Endothelial cell of umbilical vein (primary cell): Measurements from ENCODE around the gene EXOC6B. TPM values are rescaled to one million over a fixed set of nuclear protein-coding genes. Genes with fewer than 3 reads are reported as not detected.

ENCODE experiments used
- BruUV-seq: library from RNA; stranded (reverse); fragments of 400-500 nt; replicated peaks from 2 replicates; lab custom pipeline; 2021; lab: Mats Ljungman, UMichigan
- CTCF ChIA-PET: fragments of 300-600, 350-600 bp; sonication (Branson Sonifier 250); formaldehyde crosslinking; loops from one replicate; lab custom pipeline; 2021; ENCODE audit warnings: antibody characterized with exemption, inconsistent platforms; lab: Charles Lee
- POLR2A ChIA-PET: fragments of 300-600, 350-600 bp; sonication (Branson Sonifier 250); formaldehyde crosslinking; loops from one replicate; lab custom pipeline; 2021; ENCODE audit warnings: antibody characterized with exemption, inconsistent platforms; lab: Charles Lee
- DNase-seq: peaks from one replicate; pipeline ENCODE4 v3.0.0-alpha.2; 2011; ENCODE audit warnings: low read depth, low spot score
- FAIRE-seq: peaks from 2 replicates; lab custom pipeline; 2011; peaks lifted over from hg19 to GRCh38; lab: Jason Lieb, UNC
- H2AFZ ChIP-seq: 2 replicates; pipeline ENCODE4 v1.6.0; 2012; ENCODE audit warnings: low read depth, low read length, control low read depth, inconsistent platforms
- H3K27ac ChIP-seq: 2 replicates; pipeline ENCODE4 v1.5.1; 2011; ENCODE audit warnings: low read depth, mild to moderate bottlenecking, control low read depth, low read length, moderate library complexity; ENCODE audit not compliant: insufficient read depth
- H3K27me3 ChIP-seq, 2 experiments: 2 replicates each; pipeline versions ENCODE4 v1.6.0 to v1.6.1; 2011; ENCODE audit warnings: low read length in 2 of 2, mixed read lengths in 1 of 2; ENCODE audit not compliant: control insufficient read depth in 2 of 2, insufficient read depth in 2 of 2
- H3K36me3 ChIP-seq, 2 experiments: 2 replicates in 1 of 2; 3 replicates in 1 of 2; pipeline ENCODE4 v1.5.1; 2011; ENCODE audit warnings: low read length in 2 of 2, mild to moderate bottlenecking in 1 of 2, moderate library complexity in 1 of 2; ENCODE audit not compliant: control insufficient read depth in 2 of 2, insufficient read depth in 2 of 2; ENCODE audit errors: extremely low read depth in 1 of 2
- H3K4me1 ChIP-seq: 3 replicates; pipeline ENCODE4 v1.5.1; 2011; ENCODE audit warnings: mild to moderate bottlenecking, low read length; ENCODE audit not compliant: control insufficient read depth, insufficient read depth; ENCODE audit errors: extremely low read depth
- H3K4me2 ChIP-seq: 2 replicates; pipeline ENCODE4 v1.6.1; 2011; ENCODE audit warnings: low read length, control low read depth, mixed read lengths; ENCODE audit not compliant: insufficient read depth
- H3K4me3 ChIP-seq, 3 experiments: fragments of 200-600 bp in 1 of 3; sonication (generic), shearing (Covaris generic) in 1 of 3; replicated peaks in 1 of 3; 2 replicates each; pipeline ENCODE4 v1.5.1; 2011 to 2016; ENCODE audit warnings: control low read depth in 3 of 3, low read length in 3 of 3, mild to moderate bottlenecking in 2 of 3, inconsistent platforms in 1 of 3, low read depth in 1 of 3, moderate library complexity in 1 of 3; ENCODE audit not compliant: insufficient read depth in 1 of 3
- H3K79me2 ChIP-seq: 2 replicates; pipeline ENCODE4 v1.6.0; 2012; ENCODE audit warnings: low read length, inconsistent platforms; ENCODE audit not compliant: control insufficient read depth, insufficient read depth
- H3K9ac ChIP-seq: replicated peaks from 2 replicates; pipeline ENCODE3; 2011; ENCODE audit warnings: low read length, control low read depth; ENCODE audit not compliant: insufficient read depth; ENCODE audit errors: extremely low read depth
- H3K9me1 ChIP-seq: replicated peaks from 3 replicates; pipeline ENCODE4 v1.6.0; 2011; ENCODE audit warnings: mild to moderate bottlenecking, low read length; ENCODE audit not compliant: control insufficient read depth, insufficient read depth; ENCODE audit errors: extremely low read depth
- H3K9me3 ChIP-seq: replicated peaks from 2 replicates; pipeline ENCODE4 v1.5.1; 2012; ENCODE audit warnings: low read length, inconsistent platforms; ENCODE audit not compliant: control insufficient read depth, insufficient read depth
- H4K20me1 ChIP-seq: replicated peaks from 2 replicates; pipeline ENCODE3; 2011; ENCODE audit warnings: mild to moderate bottlenecking, low read length; ENCODE audit not compliant: control insufficient read depth, insufficient read depth; ENCODE audit errors: extremely low read depth
- CTCF ChIP-seq, 2 donors: IDR thresholded peaks; 1 replicate in 1 of 2; 2 replicates in 1 of 2; pipeline ENCODE4 v1.5.1; 2011; ENCODE audit warnings: low read length in 2 of 2, mild to moderate bottlenecking in 2 of 2, moderate library complexity in 2 of 2, control low read depth in 1 of 2, inconsistent platforms in 1 of 2, low read depth in 1 of 2; ENCODE audit not compliant: insufficient read depth in 1 of 2; ENCODE audit errors: extremely low read depth in 1 of 2
- EZH2 ChIP-seq: IDR thresholded peaks from 2 replicates; pipeline ENCODE4 v1.6.1; 2012; ENCODE audit warnings: borderline replicate concordance, low read depth, mild to moderate bottlenecking, moderate library complexity, low read length, inconsistent platforms; ENCODE audit not compliant: severe bottlenecking
- FOS ChIP-seq: IDR thresholded peaks from 2 replicates; pipeline ENCODE4 v1.6.1; 2011; ENCODE audit warnings: mild to moderate bottlenecking, low read length, moderate library complexity, borderline replicate concordance; ENCODE audit not compliant: insufficient read depth
- GATA2 ChIP-seq: IDR thresholded peaks from 2 replicates; pipeline ENCODE4 v1.7.0; 2011; ENCODE audit warnings: low read depth, mild to moderate bottlenecking, moderate library complexity, mixed read lengths, low read length; ENCODE audit not compliant: insufficient read length, insufficient read depth
- JUN ChIP-seq: IDR thresholded peaks from 2 replicates; pipeline ENCODE4 v1.6.1; 2011; ENCODE audit warnings: borderline replicate concordance, low read depth; ENCODE audit not compliant: insufficient read length, insufficient read depth
- MAX ChIP-seq: IDR thresholded peaks from 2 replicates; pipeline ENCODE4 v1.6.1; 2011; ENCODE audit not compliant: insufficient read depth, insufficient read length
- MYC ChIP-seq: IDR thresholded peaks from one replicate; pipeline ENCODE4 v1.6.1; 2011; ENCODE audit warnings: mild to moderate bottlenecking, low read depth, low read length
- POLR2A ChIP-seq: IDR thresholded peaks from 2 replicates; pipeline ENCODE4 v1.6.1; 2012; ENCODE audit warnings: low read depth, mild to moderate bottlenecking, control low read depth, low read length
- POLR2AphosphoS5 ChIP-seq: IDR thresholded peaks from 2 replicates; pipeline ENCODE4 v1.6.1; 2012; ENCODE audit warnings: low read depth, mild to moderate bottlenecking, control low read depth, low read length, moderate library complexity; ENCODE audit not compliant: insufficient read depth
- dilution Hi-C: fragments of 300-500 bp; cut with MboI; formaldehyde crosslinking; loops from one replicate; pipeline ENCODE4 v1.15.0; 2019; ENCODE audit warnings: low sequenced_read_pairs; ENCODE audit not compliant: extremely low pct_ligation_motif_present
- intact Hi-C: fragments of 100-400 bp; cut with micrococcal nuclease; formaldehyde crosslinking; loops from one replicate; pipeline ENCODE4 v1.10.0; 2022
- polyA plus RNA-seq, 4 experiments: library from polyadenylated mRNA; depleted of rRNA in 3 of 4; stranded (reverse) in 3 of 4; unstranded in 1 of 4; fragments of >200 nt; gene quantifications; 2 replicates each; pipeline versions ENCODE4 v1.2.1 to v1.2.3, GENCODE V29; 2011 to 2012; ENCODE audit warnings: missing spikeins in 1 of 4
- total RNA-seq: library from RNA; stranded (reverse); gene quantifications from 2 replicates; pipeline ENCODE4 v1.2.3, GENCODE V29; 2021

EXOC6B gene
- total and polyA plus RNA-seq, 2 donors (not counting 3 experiments of a cell fraction or from before 2014, with no cell fraction given), result 10.8 to 34.8 TPM

GRCh38 chr2:72378753-72379348, 447.0 kb downstream of the EXOC6B start:
- no peaks in the 10 kb centered on the region for H4K20me1 ChIP-seq
- TF ChIP-seq POLR2A (no peak), POLR2AphosphoS5 (no peak), GATA2 (no peak), MAX (no peak), MYC (no peak), CTCF (IDR thresholded peaks at IDR 0.05; ENCODE audit: extremely low read depth in 1 of 2, insufficient read depth in 1 of 2, low read depth in 1 of 2, low read length in 2 of 2) (no peak), EZH2 (no peak), JUN (no peak), FOS (no peak)
- H3K4me3 ChIP-seq, result no peak overlapping the region
- FAIRE-seq (no peak), DNase-seq (no peak)
- dilution Hi-C loops (no loop called here), intact Hi-C loops (no loop called here)
- H3K9me3 ChIP-seq, result no peaks in the 10 kb centered on the region
- no peaks in the 10 kb centered on the region for H3K4me1 ChIP-seq
- no peaks in the 10 kb centered on the region for H3K79me2 ChIP-seq
- no peak overlapping the region for H3K27ac ChIP-seq
- H3K27me3 ChIP-seq, result no peaks in the 10 kb centered on the region
- H2AFZ ChIP-seq, result no peak overlapping the region
- no TSS peak for BruUV-seq
- H3K4me2 ChIP-seq, result no peak overlapping the region
- H3K9ac ChIP-seq, result no peak overlapping the region
- no peaks in the 10 kb centered on the region for H3K9me1 ChIP-seq
- no peaks in the 10 kb centered on the region for H3K36me3 ChIP-seq
- ChIA-PET CTCF (interaction anchor here (0.9 to 1.0 kb wide), 3 partner anchors 14 to 51 kb away, joined by 3 read pairs; no protein-coding TSS in a partner anchor), POLR2A (no interaction called here)
